Fibroblast of pulmonary artery (primary cell): ENCODE measurements around the gene GPR180.
A peak's percentile ranks its signal among the peaks of the same experiment; 100 is the strongest.

ENCODE experiments used
- DNase-seq: peaks from one replicate; pipeline ENCODE4 v3.0.0-alpha.2; 2010; ENCODE audit warnings: low read depth
- H3K4me3 ChIP-seq: replicated peaks from 2 replicates; pipeline ENCODE4 v1.5.1; 2011; ENCODE audit warnings: low read depth, mild to moderate bottlenecking, control low read depth, low read length, moderate library complexity
- TF ChIP-seq, protein P1 (sequence below): IDR thresholded peaks from 2 replicates; pipeline ENCODE4 v1.5.1; 2011; ENCODE audit warnings: mild to moderate bottlenecking, control low read depth, low read length, inconsistent platforms; ENCODE audit errors: missing control alignments

Gene GPR180

GRCh38 chr13:94601446-94602431 lies at the start of gene GPR180:
GPR180 (plus strand) TSS chr13:94601857; CDS start chr13:94601928, 71 bp downstream.
- H3K4me3 ChIP-seq, result peak within 1 kb of the TSS; percentile 83
- TF ChIP-seq, protein P1, sequence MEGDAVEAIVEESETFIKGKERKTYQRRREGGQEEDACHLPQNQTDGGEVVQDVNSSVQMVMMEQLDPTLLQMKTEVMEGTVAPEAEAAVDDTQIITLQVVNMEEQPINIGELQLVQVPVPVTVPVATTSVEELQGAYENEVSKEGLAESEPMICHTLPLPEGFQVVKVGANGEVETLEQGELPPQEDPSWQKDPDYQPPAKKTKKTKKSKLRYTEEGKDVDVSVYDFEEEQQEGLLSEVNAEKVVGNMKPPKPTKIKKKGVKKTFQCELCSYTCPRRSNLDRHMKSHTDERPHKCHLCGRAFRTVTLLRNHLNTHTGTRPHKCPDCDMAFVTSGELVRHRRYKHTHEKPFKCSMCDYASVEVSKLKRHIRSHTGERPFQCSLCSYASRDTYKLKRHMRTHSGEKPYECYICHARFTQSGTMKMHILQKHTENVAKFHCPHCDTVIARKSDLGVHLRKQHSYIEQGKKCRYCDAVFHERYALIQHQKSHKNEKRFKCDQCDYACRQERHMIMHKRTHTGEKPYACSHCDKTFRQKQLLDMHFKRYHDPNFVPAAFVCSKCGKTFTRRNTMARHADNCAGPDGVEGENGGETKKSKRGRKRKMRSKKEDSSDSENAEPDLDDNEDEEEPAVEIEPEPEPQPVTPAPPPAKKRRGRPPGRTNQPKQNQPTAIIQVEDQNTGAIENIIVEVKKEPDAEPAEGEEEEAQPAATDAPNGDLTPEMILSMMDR, result no peak
- DNase-seq, result peak; percentile 100

DNA sequence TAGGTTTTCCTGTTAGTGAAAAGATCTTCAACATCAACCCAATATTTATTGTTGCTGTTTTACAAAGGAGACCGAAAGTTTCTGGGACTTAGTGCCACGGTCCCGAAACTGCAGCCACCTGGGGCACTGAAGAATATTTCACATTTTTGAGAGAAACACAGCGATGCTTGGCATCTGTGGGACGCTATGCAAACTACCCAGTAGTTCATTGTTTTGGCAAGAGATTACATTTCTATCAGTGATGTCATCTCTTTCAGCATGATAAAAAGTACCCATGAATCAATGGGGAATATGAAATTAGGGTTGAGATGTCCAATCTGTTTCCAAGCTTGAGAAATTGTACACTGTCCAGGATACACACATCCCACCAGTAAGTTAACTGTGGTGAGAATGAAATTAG lies 49.6 kb upstream of the GPR180 start:
- TF ChIP-seq, protein P1, result no peak
- no peak for DNase-seq

GRCh38 chr13:94553766-94554165 lies 47.9 kb upstream of the GPR180 start:
- TF ChIP-seq, protein P1, result no peak
- DNase-seq, result no peak
- H3K4me3 ChIP-seq, result no peak overlapping the region

More for the DNA sequence above, 49.6 kb upstream of the GPR180 start:
- H3K4me3 ChIP-seq, result no peak overlapping the region

DNA sequence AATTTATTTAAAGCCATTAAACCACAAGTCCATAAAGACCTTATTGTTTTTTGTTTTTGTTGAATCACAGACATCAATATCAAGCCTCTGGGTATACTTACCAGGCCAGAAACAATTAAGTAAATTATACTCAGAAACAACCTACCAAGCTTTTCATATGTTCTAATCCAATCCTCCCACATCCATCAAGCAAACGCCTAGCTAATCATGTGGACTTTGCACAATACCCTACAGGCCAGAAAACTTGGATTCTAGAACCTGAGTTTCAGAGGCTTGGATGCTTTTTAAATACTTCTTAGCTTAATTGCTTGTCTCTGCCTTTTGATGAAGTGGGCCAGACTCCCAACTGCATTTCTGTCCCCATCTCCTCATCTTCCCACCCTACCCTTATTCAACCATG lies 45.6 kb upstream of the GPR180 start:
- TF ChIP-seq, protein P1, result no peak
- DNase-seq, result no peak
- H3K4me3 ChIP-seq, result no peak overlapping the region

DNA sequence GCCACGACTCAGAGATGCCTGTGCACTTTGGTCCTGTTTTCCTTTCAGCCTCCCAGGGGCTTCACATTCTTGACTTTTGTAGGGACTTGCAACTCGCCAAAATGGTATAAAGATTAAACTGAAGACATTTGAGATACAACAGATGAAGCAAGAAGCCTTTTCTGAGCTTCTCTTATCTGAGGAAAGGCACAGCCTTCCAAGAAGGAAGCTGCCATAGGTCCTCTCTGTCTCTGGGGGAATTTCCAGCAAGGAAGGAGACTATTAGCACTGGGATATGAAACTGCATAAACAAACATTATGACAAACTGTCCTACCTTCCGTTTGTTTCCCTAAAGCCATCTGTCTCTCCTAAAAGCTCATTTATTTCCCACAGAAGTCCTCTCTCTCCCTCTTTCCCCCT lies 45.0 kb upstream of the GPR180 start:
- TF ChIP-seq, protein P1, result no peak
- no peak overlapping the region for H3K4me3 ChIP-seq
- DNase-seq, result no peak

DNA sequence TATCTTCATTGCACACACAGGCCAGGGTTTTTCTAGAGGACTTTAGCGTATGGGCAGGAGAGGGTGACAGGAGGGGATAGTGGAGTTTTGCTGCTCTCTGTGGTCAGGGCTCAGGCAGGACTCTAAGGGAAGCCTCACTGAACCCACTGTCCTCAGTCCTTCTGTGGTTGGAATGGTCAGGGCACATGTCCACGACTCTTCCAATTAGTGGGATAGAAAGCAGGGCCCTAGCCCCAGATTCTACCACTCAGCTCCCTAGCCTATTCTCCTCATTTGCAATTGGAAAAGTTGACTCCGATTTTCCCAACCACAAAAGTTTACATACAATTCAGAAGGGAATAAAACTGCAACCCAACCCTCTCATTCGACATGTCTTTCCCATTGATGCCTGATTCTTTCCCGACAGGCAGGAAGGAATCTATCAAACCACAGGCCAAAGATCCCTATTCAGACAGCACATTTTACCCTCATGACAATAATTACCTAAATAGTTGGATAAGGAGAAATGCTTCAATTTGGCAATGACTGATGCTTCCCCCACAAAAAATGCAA lies 43.9 kb upstream of the GPR180 start:
- no peak overlapping the region for H3K4me3 ChIP-seq
- TF ChIP-seq, protein P1, result no peak
- DNase-seq, result no peak

- TF ChIP-seq, protein P1, result no peak
- no peak for DNase-seq
- H3K4me3 ChIP-seq, result no peak overlapping the region
Observed at GRCh38 chr13:94558716-94559115, 42.9 kb upstream of the GPR180 start.
